ENCODE measurements around the gene MAP4K2. TPM values are rescaled to one million over a fixed set of nuclear protein-coding genes. Genes with fewer than 3 reads are reported as not detected.

Gene MAP4K2
- total and polyA plus RNA-seq, 9 of the 15 experiments (the other 6 are each of a cell fraction or from before 2014, with no cell fraction given) = 0.13 to 14.5 (median 7.3) TPM

DNA sequence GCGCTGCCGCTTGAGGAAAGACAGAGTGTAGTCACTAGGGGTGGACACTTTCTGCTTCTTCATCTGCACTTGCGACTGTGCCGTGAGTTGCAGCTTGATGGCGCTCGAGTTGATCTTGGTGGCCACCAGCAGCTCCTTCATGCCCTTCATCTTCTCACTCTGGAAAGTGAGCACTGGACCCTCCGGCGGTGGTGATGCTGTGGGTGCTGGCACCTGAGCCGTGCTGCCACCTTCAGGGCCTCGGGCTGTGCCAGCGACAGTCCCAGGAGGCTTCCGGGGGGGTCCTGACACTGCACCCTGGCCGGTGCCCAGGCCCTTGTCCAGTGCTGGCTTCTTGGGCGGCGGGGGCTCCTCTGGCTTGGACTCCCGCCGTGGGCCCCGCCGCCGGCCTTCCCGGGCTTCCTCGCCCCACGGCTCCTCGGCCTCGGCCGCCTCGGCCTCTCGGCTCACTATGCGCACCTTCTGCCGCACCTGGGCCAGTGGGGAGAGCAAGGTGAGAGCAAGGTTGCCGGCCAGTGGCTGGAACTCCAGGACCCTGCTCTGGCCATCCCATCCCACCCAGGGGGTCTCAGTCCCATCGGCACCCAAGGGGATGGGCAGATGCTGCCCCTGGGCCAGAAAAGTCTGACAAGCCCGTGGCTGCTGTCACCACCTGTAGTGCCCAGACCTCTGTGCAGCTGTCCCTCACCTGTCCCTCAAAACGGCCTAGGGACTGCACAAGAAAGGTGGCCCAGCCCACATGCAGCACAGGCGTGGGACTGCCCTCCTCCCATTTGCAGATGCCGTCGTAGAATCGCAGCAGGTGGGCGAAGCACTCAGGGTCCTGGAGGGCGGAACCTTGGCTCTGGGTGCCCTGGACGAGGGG is 1.6 kb upstream of the MAP4K2 start:
- Histone ChIP-seq H3K9me1 (ENCODE audit: control insufficient read depth, insufficient read depth, low read length) (no peaks in the 10 kb centered on the region), H3K9me3 (replicated peaks; ENCODE audit: control insufficient read depth, insufficient read depth, low read depth, low read length) (no peaks in the 10 kb centered on the region), H3K4me2 (ENCODE audit: insufficient read depth, low read length) (peak overlapping the region; percentile 91; the same call in 1 of the 2 replicates), H3K79me2 (ENCODE audit: control insufficient read depth, insufficient read depth, low read length) (peaks cover 8% of the 10 kb centered on the region), H3K36me3 (ENCODE audit: control insufficient read depth, insufficient read depth, low read length) (peaks cover 55% of the 10 kb centered on the region; the same call in 2 of the 3 replicates), H3K4me3 (no peak overlapping the region), H4K20me1 (replicated peaks; ENCODE audit: control insufficient read depth, insufficient read depth, low read length) (no peaks in the 10 kb centered on the region), H3K27ac (ENCODE audit: extremely low read depth, low read depth, low read length) (no peak overlapping the region; the same call in 2 of the 3 replicates), H3K9ac (ENCODE audit: insufficient read depth in 1 of 2, low read depth in 2 of 2, low read length in 2 of 2) (peak overlapping the region; percentile 10 to 87; a peak in 2 of 4 replicates), H3K4me1 (replicated peaks in 1 of 2; ENCODE audit: control insufficient read depth in 2 of 2, insufficient read depth in 2 of 2, low read length in 2 of 2) (peaks cover 35 to 60% of the 10 kb centered on the region in 2 experiments), H2AFZ (ENCODE audit: low read depth, low read length) (no peak overlapping the region), H3K27me3 (ENCODE audit: control insufficient read depth in 2 of 2, insufficient read depth in 2 of 2, low read length in 2 of 2) (no peaks in the 10 kb centered on the region)
- TF ChIP-seq ZNF239 (CRISPR knock-in tag; IDR thresholded peaks at IDR 0.05) (no peak), RBFOX2 (IDR thresholded peaks at IDR 0.05; ENCODE audit: low read depth, low read length) (peak; percentile 37)
- TF ChIP-seq, protein P1, sequence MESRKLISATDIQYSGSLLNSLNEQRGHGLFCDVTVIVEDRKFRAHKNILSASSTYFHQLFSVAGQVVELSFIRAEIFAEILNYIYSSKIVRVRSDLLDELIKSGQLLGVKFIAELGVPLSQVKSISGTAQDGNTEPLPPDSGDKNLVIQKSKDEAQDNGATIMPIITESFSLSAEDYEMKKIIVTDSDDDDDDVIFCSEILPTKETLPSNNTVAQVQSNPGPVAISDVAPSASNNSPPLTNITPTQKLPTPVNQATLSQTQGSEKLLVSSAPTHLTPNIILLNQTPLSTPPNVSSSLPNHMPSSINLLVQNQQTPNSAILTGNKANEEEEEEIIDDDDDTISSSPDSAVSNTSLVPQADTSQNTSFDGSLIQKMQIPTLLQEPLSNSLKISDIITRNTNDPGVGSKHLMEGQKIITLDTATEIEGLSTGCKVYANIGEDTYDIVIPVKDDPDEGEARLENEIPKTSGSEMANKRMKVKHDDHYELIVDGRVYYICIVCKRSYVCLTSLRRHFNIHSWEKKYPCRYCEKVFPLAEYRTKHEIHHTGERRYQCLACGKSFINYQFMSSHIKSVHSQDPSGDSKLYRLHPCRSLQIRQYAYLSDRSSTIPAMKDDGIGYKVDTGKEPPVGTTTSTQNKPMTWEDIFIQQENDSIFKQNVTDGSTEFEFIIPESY (CRISPR knock-in tag; IDR thresholded peaks at IDR 0.05) = peak; percentile 84
- TF ChIP-seq, protein P2, sequence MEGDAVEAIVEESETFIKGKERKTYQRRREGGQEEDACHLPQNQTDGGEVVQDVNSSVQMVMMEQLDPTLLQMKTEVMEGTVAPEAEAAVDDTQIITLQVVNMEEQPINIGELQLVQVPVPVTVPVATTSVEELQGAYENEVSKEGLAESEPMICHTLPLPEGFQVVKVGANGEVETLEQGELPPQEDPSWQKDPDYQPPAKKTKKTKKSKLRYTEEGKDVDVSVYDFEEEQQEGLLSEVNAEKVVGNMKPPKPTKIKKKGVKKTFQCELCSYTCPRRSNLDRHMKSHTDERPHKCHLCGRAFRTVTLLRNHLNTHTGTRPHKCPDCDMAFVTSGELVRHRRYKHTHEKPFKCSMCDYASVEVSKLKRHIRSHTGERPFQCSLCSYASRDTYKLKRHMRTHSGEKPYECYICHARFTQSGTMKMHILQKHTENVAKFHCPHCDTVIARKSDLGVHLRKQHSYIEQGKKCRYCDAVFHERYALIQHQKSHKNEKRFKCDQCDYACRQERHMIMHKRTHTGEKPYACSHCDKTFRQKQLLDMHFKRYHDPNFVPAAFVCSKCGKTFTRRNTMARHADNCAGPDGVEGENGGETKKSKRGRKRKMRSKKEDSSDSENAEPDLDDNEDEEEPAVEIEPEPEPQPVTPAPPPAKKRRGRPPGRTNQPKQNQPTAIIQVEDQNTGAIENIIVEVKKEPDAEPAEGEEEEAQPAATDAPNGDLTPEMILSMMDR (IDR thresholded peaks at IDR 0.05 in 2 of 3, conservative IDR thresholded peaks at IDR 0.05 in 1 of 3; ENCODE audit: insufficient read depth in 2 of 3, low read depth in 1 of 3, low read length in 3 of 3) = peak; percentile 31 to 51 (median 36); a peak in 5 of 6 replicates
- 89% methylated on average over 26 of the region's 41 CpGs for WGBS (ENCODE audit: insufficient coverage, low coverage, missing lambda C conversion rate)
- POLR2A ChIA-PET = interaction anchor here (1.4 kb wide), 1 partner anchor 26 kb away, joined by 4 read pairs; the partner anchor contains the start of gene SF1
- FAIRE-seq (no peak), DNase-seq (ENCODE audit: extremely low read depth in 1 of 4, low spot score in 3 of 4) (no peak), ATAC-seq (peak; percentile 9; the same call in 1 of the 3 replicates)
- in situ Hi-C loops (cut with MboI) (no loop called here), intact Hi-C loops (cut with micrococcal nuclease) (loop anchor here (5.0 kb wide), 1 partner anchor 38 kb away; the partner anchor contains the start of gene CDC42BPG)
- CTCF ChIA-PET (ENCODE audit: low intra/inter-chr PET ratio) = interaction anchor here (0.6 to 1.1 kb wide), 3 partner anchors 17 to 164 kb away, joined by 3 to 4 read pairs (median 4); no protein-coding TSS in a partner anchor
- no TSS peak for BruUV-seq (replicated peaks)

Measured in K562 (cell line).